Osteoblast (primary cell): ENCODE data around the gene GPN2. TPM values are rescaled to one million over a fixed set of nuclear protein-coding genes. Genes with fewer than 3 reads are reported as not detected.
"Not testable (repeated sequence)": the region's sequence is repeated elsewhere in the genome, so short reads cannot be mapped to it uniquely, and the experiment has no call there.

ENCODE experiments used
- DNase-seq: peaks from one replicate; pipeline ENCODE4 v3.0.0; 2011; ENCODE audit warnings: low spot score, mixed read lengths; ENCODE audit not compliant: insufficient read length; ENCODE audit errors: missing footprints
- H2AFZ ChIP-seq: 2 replicates; pipeline ENCODE4 v1.6.0; 2011; ENCODE audit warnings: mild to moderate bottlenecking, low read length
- H3K27ac ChIP-seq: 2 replicates; pipeline ENCODE4 v1.5.1; 2011; ENCODE audit warnings: mild to moderate bottlenecking, low read depth, low read length, moderate library complexity
- H3K27me3 ChIP-seq: 2 replicates; pipeline ENCODE4 v1.6.0; 2012; ENCODE audit warnings: mild to moderate bottlenecking, control low read depth, inconsistent platforms, low read length, moderate library complexity; ENCODE audit not compliant: insufficient read depth
- H3K36me3 ChIP-seq: 2 replicates; pipeline ENCODE4 v1.5.1; 2011; ENCODE audit warnings: mild to moderate bottlenecking, low read length, control low read depth, moderate library complexity; ENCODE audit not compliant: insufficient read depth
- H3K4me1 ChIP-seq: 2 replicates; pipeline ENCODE4 v1.5.1; 2011; ENCODE audit warnings: mild to moderate bottlenecking, low read length, control low read depth, moderate library complexity; ENCODE audit not compliant: insufficient read depth
- H3K4me2 ChIP-seq: 2 replicates; pipeline ENCODE4 v1.6.0; 2011; ENCODE audit warnings: mild to moderate bottlenecking, low read length; ENCODE audit not compliant: insufficient read depth
- H3K4me3 ChIP-seq: fragments of 200-600 bp; sonication (generic); 3 replicates; pipeline ENCODE4 v1.5.1; 2012; ENCODE audit warnings: mild to moderate bottlenecking, low read length, inconsistent platforms; ENCODE audit not compliant: insufficient read depth
- H3K79me2 ChIP-seq: 2 replicates; pipeline ENCODE4 v1.6.0; 2012; ENCODE audit warnings: mild to moderate bottlenecking, low read length, control low read depth, inconsistent platforms; ENCODE audit not compliant: insufficient read depth
- H3K9me3 ChIP-seq: 2 replicates; pipeline ENCODE4 v1.5.1; 2011; ENCODE audit warnings: low read depth, low read length, control low read depth
- H4K20me1 ChIP-seq: 2 replicates; pipeline ENCODE4 v1.6.0; 2012; ENCODE audit warnings: mild to moderate bottlenecking, low read length, control low read depth; ENCODE audit not compliant: insufficient read depth
- CTCF ChIP-seq: IDR thresholded peaks from 2 replicates; pipeline ENCODE4 v1.5.1; 2011; ENCODE audit warnings: mild to moderate bottlenecking, low read depth, low read length, moderate library complexity; ENCODE audit errors: extremely low read depth
- total RNA-seq: library from RNA; depleted of rRNA; stranded (reverse); fragments of >200 nt; gene quantifications from 2 replicates; pipeline ENCODE4 v1.2.3, GENCODE V29; 2012

GPN2 gene
- total RNA-seq, 1 donor: 8.0 TPM

DNA sequence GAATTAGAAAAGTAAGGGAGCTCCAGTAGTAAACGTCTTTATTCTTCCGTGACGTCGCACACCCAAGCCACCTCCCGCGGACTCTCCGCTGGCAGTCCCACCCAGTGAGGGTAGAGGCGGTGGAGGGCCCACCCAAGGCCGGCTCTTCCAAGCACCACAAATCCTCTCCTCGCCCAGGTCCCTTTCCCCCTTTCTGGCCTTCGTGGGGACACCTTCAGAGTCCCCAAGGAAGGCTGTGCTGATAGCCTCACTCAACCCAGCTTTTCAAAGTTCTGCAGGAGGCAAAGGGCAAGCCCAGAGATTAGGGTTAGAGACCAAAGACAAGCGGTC lies 349 bp upstream of the GPN2 start:
- no peaks in the 10 kb centered on the region for H3K27me3 ChIP-seq
- TF ChIP-seq CTCF: no peak
- H3K4me2 ChIP-seq: peak overlapping the region; percentile 91
- H2AFZ ChIP-seq: peak overlapping the region; percentile 69
- no peaks in the 10 kb centered on the region for H3K9me3 ChIP-seq
- H3K79me2 ChIP-seq: peaks cover 40% of the 10 kb centered on the region
- H4K20me1 ChIP-seq: peaks cover 20% of the 10 kb centered on the region
- peak overlapping the region; percentile 88 for H3K27ac ChIP-seq
- H3K36me3 ChIP-seq: peaks cover 52% of the 10 kb centered on the region
- H3K4me1 ChIP-seq: peaks cover 10% of the 10 kb centered on the region
- DNase-seq: no peak
- peak overlapping the region; percentile 93 for H3K4me3 ChIP-seq

- Histone ChIP-seq H3K9me3 (no peaks in the 10 kb centered on the region), H3K27me3 (no peaks in the 10 kb centered on the region), H2AFZ (no peak overlapping the region), H4K20me1 (peaks cover 23% of the 10 kb centered on the region), H3K36me3 (peaks cover 59% of the 10 kb centered on the region), H3K4me2 (no peak overlapping the region), H3K27ac (no peak overlapping the region), H3K4me1 (peaks cover 10% of the 10 kb centered on the region), H3K79me2 (peaks cover 32% of the 10 kb centered on the region), H3K4me3 (no peak overlapping the region)
- no peak for DNase-seq
- no peak for TF ChIP-seq CTCF
These were observed 1.9 kb downstream of the GPN2 start for GRCh38 chr1:26888231-26888630.

DNA sequence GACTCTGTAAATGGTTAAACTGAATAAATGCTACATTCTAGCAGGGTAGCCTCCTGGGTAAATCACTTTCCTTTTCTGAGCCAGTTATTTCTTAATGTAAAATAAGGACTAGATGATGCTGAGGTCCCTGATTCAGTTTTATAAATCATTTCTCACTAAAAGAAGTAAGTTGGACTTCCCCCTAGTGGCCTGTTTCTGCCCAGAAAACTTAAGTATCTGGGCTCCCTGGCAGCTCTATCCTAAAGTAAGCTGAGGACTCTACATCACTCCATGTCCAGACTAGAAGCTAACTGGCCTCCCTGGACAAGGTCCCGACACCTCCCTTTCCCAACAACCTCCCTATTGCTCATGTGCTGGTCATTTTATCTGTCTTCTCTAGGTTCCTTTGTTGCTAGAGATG lies 3.0 kb downstream of the GPN2 start:
- Histone ChIP-seq H4K20me1 (peaks cover 23% of the 10 kb centered on the region), H3K4me1 (peaks cover 10% of the 10 kb centered on the region), H3K4me2 (no peak overlapping the region), H3K27me3 (no peaks in the 10 kb centered on the region), H3K27ac (no peak overlapping the region), H3K79me2 (peaks cover 41% of the 10 kb centered on the region), H2AFZ (no peak overlapping the region), H3K9me3 (no peaks in the 10 kb centered on the region), H3K4me3 (no peak overlapping the region), H3K36me3 (peaks cover 59% of the 10 kb centered on the region)
- peak; percentile 61 for TF ChIP-seq CTCF
- peak; percentile 90 for DNase-seq

- Histone ChIP-seq H3K27me3 (no peaks in the 10 kb centered on the region), H3K27ac (no peak overlapping the region), H2AFZ (no peak overlapping the region), H3K79me2 (peaks cover 20% of the 10 kb centered on the region), H3K4me2 (no peak overlapping the region), H3K9me3 (no peaks in the 10 kb centered on the region), H3K4me3 (no peak overlapping the region), H4K20me1 (peaks cover 14% of the 10 kb centered on the region), H3K36me3 (peaks cover 80% of the 10 kb centered on the region), H3K4me1 (no peaks in the 10 kb centered on the region)
- DNase-seq: no peak
- no peak for TF ChIP-seq CTCF
These were observed 7.2 kb downstream of the GPN2 start for GRCh38 chr1:26882696-26883463.

DNA sequence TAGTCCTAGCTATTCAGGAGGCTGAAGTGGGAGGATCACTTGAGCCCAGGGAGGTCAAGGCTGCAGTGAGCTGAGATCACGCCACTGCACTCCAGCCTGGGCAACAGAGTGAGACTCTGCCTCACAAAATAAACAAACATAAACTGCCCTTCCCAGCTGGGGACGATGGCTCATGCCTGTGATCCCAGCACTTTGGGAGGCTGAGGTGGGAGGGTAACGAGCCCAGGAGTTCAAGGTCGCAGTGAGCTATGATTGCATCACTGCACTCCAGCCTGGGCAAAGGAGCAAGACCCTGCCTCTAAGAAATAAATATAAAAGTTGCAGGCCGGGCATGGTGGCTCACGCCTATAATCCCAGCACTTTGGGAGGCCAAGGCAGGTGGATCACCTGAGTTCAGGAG lies 8.5 kb downstream of the GPN2 start:
- H3K4me2 ChIP-seq, H3K27me3 ChIP-seq, DNase-seq, H2AFZ ChIP-seq, H4K20me1 ChIP-seq, H3K4me1 ChIP-seq, H3K4me3 ChIP-seq, H3K27ac ChIP-seq, H3K9me3 ChIP-seq: not testable (repeated sequence)
- Histone ChIP-seq H3K36me3 (peaks cover 85% of the 10 kb centered on the region), H3K79me2 (peaks cover 22% of the 10 kb centered on the region)
